H54 (cell line): Measurements from ENCODE around the gene GATA1.

Experiments
- DNase-seq: peaks from one replicate; pipeline ENCODE4 v3.0.0; 2011; ENCODE audit warnings: low spot score, mixed read lengths; ENCODE audit not compliant: insufficient read length
- FAIRE-seq: peaks from 3 replicates; lab custom pipeline; 2011; peaks lifted over from hg19 to GRCh38; lab: Jason Lieb, UNC
- POLR2A ChIP-seq: IDR thresholded peaks from 2 replicates; pipeline ENCODE4 v1.6.1; 2011; ENCODE audit warnings: low read depth, mild to moderate bottlenecking, low read length

Gene GATA1

DNA sequence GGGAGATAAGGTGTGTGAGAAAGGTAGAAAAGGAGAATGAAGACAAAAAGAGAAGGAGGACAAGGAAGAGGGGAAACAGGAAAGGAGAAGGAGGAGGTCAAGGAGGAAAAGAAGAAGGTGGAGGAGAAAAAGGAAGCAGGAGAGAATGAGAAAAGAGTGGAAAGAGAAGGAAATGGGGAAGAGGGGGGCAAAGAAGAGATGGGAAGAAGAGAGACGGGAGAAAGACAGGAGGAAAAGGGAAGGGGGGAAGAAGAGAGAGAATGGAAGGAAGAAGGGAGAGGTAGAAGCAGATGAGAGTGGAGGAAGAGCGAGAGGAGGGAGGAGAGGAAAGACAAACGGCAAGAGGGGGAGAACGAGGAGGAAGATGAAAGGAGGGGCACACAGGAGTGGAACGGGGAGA lies 4.1 kb downstream of the GATA1 start:
- no peak for DNase-seq
- TF ChIP-seq POLR2A, result no peak
- FAIRE-seq, result no peak

DNA sequence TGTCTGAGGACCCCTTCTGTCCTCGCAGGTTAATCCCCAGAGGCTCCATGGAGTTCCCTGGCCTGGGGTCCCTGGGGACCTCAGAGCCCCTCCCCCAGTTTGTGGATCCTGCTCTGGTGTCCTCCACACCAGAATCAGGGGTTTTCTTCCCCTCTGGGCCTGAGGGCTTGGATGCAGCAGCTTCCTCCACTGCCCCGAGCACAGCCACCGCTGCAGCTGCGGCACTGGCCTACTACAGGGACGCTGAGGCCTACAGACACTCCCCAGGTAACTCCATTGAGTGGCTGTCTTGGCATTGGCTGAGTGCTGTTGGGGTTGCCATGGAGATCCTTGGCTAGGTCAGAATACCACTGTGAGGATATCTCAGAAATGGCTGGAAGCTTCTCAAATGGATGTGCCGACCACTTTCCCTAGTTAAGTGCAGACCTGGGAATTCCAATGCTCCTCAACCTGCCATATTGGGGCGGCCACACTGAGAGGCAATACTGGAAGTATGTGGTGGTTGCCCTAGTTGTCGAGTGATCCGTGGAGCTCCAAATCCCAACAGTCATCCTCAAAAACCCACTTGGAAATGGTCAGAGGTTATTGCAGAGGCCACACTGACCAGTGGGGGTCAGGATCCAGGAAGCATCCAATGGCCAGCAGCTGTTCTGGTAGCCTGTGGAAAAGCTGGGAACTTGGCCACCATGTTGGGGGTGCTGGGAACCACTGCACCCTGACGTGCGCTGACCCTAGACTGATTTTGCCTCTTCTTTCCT lies 4.9 kb downstream of the GATA1 start:
- TF ChIP-seq POLR2A, result no peak
- DNase-seq, result no peak
- FAIRE-seq, result no peak

DNA sequence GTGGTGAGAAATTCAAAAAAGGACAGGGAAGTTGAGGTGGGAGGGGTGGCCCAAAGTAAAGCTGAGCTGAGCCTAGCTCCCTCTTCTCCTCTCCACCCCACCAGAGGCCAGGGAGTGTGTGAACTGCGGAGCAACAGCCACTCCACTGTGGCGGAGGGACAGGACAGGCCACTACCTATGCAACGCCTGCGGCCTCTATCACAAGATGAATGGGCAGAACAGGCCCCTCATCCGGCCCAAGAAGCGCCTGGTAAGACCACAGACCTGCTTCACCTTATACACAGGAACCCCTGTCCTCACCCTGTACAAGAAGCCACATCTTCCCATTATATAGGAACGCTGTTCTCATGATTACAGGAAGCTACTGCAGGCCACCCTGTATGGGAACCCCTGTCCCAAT lies 5.8 kb downstream of the GATA1 start:
- TF ChIP-seq POLR2A, result no peak
- FAIRE-seq (no peak), DNase-seq (no peak)

DNA sequence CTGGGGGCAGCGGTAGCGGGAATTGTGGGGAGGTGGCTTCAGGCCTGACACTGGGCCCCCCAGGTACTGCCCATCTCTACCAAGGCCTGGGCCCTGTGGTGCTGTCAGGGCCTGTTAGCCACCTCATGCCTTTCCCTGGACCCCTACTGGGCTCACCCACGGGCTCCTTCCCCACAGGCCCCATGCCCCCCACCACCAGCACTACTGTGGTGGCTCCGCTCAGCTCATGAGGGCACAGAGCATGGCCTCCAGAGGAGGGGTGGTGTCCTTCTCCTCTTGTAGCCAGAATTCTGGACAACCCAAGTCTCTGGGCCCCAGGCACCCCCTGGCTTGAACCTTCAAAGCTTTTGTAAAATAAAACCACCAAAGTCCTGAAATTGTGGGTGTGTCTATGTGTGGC lies 7.5 kb downstream of the GATA1 start:
- DNase-seq, result no peak
- no peak for TF ChIP-seq POLR2A
- no peak for FAIRE-seq

DNA sequence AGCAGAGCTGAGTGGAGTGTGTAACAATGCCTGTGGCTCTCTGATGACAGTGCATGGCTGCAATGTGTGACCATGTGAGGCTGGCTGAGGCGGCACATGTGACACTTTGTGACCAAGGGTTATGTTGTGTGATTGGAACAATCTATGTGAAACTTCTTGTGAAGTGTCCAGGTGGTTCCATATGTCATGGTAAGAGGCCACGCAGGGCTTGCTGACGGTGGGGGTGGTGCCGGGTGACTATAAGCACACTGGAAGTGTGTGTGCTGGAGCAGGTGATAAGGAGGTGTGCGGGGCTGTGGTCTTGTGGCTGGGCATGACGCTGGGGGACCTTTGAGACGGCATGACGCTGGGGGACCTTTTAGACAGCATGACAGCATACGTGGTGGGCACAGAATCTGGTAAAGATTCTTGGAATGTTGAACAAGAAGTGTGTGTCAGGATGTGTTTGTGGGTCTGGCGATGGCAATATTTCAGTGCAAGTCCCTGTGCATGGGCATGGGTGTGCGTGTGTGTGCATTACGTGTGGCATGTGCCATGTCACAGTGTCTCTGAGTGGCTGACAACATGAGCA lies 8.0 kb downstream of the GATA1 start:
- FAIRE-seq (no peak), DNase-seq (no peak)
- no peak for TF ChIP-seq POLR2A

DNA sequence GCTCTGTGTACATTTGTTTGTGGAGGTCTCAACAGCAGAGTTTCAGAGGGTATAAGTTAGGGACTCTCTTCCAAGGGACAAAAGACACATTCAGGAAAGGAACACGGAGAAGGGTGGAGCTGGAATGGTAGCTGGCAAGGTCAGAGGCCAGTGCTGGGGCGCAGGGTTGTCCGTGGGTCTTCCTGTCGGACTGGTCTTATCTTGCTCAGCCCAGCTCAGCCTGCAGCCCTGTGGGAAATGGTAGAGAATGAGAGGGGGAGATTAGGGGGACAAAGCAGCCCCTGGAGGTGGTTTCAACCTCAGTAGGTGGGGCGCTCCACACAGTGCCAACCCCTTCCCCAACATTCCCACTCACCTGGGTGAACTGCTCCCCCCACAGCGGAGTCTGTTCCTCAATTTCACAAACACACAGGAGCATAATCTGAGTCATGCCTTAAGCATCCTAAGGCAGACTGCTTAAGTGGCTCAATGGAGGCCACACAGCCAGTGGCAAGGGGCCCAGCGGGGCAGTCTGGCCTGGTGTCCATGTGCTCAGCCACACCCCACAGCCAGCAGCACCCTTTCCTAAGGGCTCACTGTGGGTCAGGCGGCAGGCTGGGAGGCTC lies 8.6 kb downstream of the GATA1 start:
- DNase-seq, result peak; percentile 26
- no peak for TF ChIP-seq POLR2A
- no peak for FAIRE-seq

DNA sequence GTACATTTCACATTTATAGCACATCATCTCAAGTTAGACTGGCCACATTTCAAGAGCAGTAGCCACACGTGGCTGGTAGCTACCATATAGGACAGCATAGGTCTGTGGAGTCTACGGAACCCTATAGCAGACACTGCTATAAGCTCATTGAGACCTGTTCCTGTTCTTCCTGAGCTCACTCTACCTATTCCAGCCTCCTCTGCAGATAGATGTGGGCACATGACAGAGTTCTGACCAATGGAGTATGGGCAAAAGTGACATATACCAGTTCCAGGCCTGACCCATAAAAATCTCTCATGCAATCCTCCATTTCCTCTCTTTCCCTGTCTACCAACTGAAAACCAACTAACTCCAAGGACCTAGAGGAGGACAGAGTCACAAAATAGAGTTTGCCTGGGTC lies 11.9 kb downstream of the GATA1 start:
- FAIRE-seq (no peak), DNase-seq (no peak)
- TF ChIP-seq POLR2A, result no peak

DNA sequence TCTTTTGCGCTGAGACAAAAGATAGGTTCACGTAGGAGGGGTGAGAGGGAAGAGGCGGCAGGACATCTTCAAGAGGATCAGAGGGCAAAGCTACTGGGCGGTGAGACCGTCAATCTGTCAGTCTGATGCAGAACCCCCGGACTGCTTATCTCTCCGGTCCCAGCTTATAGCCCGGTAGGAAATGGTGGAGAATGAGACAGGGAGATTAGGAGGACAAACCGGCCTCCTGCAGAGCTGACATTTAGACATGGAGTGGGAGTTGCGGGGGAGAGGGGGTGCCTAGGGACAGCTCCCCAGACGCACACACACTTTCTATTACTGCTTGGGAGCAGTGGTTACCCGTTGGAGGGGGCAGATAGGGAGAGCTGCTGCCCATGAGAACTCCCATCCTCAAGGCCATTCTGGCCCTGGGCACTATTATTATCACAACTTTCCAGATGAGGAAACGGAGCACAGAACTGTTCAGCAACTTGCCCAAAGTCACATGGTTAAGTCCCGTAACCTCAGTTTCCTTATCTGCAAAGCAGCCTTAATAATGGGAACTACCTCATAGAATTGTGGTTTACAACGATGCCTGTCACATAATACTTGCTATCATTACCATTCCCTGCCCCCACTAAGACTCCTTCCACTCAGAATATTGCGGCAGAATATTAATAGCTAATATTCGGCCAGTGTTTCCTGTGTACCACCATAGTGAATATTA lies 14.3 kb downstream of the GATA1 start:
- FAIRE-seq (no peak), DNase-seq (no peak)
- TF ChIP-seq POLR2A, result no peak

DNA sequence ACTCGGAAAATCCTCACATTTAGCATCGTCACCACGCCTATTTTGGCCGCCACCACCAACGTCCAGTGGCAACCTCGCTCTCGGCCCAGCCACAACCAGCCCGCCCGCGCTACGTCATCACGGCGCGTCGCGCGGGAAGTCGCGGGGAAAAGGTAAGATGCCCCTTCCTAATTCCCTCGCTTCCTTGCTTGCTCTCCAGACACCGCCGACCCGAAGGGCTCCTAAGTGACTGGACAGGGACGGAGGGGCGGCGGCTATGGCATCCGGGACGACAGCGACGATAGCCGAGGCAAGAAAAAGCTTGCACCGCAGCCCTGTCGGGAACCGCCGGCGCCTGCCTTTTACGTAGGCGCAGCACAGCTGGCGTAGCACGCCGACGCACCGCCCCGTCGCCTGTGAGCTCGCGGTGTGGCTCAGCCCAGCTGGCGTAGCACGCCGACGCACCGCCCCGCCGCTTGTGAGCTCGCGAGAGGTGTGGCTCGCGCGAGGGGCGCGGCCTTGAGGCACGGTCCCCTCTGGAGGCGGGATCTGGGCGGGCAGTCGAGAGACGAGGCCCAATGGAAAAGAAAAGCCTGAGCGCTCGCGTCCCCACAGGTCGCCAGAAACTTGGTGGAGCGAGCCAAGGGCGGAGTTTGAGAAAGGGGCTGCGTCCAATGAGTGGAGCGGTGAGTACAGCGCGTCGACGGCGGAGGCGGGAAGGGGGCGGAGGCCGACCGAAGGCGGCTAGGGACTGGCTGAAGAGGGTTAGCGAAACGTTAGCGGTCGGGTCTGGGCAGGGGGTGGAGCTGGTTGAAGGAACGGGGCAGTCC lies 15.1 kb downstream of the GATA1 start, which contains the start of gene HDAC6:
HDAC6 (plus strand) TSS at position 788 of the 809 bp plus-strand sequence. CDS start 626 bp downstream, outside the sequence.
- FAIRE-seq (no peak), DNase-seq (peak; percentile 51)
- TF ChIP-seq POLR2A, result peak; percentile 51

DNA sequence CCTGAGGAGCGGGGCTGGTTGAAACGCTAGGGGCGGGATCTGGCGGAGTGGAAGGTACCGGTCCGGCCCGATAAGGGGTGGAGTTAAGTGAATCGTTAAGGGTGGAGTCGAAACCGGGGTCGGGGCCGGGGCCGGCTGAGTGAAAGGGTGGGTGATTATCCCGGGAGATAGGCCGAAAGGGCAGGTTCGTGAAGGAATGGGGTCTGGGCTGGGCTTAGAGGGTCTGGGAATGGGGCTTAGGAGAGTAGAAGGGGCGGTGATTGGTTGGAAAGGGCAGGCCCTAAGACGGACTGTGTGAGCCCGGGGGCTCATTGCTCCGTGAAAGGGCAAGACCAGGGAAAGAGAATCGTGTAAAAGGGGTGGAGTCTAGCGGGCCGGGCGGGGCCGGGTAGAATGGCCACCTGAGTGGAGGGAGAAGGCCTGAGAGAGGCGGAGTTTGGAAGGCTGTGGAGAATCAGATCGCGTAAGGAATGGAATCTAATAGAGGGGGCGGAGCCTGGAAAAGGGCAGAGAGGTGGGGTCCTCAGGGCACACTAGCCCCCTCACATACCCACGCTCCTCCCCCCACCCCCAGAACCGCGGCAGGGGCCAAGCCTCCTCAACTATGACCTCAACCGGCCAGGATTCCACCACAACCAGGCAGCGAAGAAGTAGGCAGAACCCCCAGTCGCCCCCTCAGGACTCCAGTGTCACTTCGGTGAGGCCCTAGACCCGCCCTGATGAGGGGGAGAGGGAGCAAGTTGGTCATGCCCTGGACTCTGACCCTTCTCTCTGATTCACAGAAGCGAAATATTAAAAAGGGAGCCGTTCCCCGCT lies 15.9 kb downstream of the GATA1 start:
- TF ChIP-seq POLR2A, result no peak
- FAIRE-seq, result no peak
- peak; percentile 47 for DNase-seq

DNA sequence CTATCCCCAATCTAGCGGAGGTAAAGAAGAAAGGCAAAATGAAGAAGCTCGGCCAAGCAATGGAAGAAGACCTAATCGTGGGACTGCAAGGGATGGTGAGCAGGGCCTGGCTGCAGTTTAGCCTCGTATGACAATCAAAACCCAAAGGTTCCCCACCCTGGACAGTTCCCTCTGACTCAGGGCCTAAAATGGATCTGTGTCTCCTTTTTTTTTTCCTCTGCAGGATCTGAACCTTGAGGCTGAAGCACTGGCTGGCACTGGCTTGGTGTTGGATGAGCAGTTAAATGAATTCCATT lies 16.5 kb downstream of the GATA1 start:
- TF ChIP-seq POLR2A, result no peak
- FAIRE-seq (no peak), DNase-seq (no peak)

DNA sequence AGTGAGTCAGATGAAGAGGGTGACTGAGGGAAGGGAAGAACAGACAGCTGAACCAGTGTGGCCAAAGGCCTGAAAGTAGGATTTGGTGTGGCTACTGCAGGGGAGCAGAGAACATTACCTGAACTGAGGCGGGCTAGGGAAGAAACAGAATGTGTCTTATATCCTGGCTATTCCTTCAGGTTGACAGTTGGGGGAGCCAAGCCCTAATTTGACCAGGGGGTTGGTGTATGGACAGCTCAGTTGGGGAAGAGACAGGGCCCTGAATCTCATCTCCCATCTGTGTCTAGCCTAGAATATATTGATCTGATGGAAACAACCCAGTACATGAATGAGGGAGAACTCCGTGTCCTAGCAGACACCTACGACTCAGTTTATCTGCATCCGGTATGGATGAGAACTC lies 19.7 kb downstream of the GATA1 start:
- FAIRE-seq, result no peak
- no peak for TF ChIP-seq POLR2A
- DNase-seq, result no peak

DNA sequence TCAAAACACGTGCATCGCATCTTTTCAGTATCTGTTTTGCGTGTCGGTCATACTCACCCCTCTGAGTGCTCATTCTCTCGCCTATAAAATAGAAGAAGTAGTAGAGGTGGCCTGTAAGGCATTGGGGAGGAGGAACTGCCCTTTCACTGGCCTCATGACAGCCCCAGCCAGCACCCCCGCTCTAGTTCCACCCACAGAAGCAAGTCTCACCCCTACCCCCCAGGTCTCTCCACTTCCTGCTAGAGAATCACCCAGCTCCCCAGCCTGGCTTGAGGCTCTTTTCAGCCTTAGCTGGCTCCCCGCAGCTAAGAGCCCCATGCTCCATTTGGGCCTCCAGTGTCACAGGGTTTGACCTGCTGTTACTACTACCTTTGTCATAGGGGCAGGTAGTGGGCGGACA lies 27.3 kb downstream of the GATA1 start:
- DNase-seq, result no peak
- no peak for TF ChIP-seq POLR2A
- FAIRE-seq, result no peak

DNA sequence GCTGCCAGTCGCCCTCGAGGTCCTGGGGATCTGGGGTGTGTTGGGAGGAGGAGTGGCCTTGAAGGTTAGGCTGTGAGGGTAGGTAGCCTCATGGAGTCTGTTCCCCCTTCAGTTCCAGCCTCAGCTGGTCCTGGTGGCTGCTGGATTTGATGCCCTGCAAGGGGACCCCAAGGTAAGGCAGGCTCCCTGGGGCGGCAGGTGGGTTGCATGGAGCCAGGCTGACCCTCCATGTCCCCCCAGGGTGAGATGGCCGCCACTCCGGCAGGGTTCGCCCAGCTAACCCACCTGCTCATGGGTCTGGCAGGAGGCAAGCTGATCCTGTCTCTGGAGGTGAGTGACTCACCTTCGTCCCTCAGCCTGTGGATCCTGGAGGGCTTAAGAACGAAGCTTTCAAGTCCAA lies 28.3 kb downstream of the GATA1 start:
- FAIRE-seq (no peak), DNase-seq (no peak)

More for the DNA sequence above, 28.3 kb downstream of the GATA1 start:
- no peak for TF ChIP-seq POLR2A
